ENCODE data around the gene NPDC1. TPM values are rescaled to one million over a fixed set of nuclear protein-coding genes. Genes with fewer than 3 reads are reported as not detected.

NPDC1 gene
- polyA plus RNA-seq, 3 donors = 0.51 to 2.7 TPM; not detected in 1

DNA sequence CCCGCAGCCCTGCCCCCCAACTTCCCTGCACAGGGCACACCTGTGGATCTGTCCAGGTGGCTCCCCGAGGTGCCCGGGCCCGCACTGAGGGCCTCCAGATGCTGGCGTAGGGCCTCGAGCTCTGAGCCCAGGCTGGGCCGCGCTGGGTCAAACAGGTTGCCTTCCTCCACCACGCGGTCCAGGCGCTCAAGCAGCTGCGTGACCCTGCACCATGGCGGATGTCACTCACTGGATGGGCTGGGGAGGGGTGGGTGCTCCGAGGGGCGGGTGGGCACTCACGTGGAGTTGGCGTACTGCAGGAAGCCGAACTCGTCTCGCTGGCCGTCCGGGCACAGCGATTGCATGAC lies 23.3 kb downstream of the NPDC1 start:
- no peak overlapping the region for H3K4me2 ChIP-seq (replicated peaks; ENCODE audit: extremely low read depth, low read length, poor library complexity, severe bottlenecking)
- intact Hi-C loops (cut with micrococcal nuclease) = no loop called here
- H3K27ac Mint-ChIP-seq = no peak overlapping the region

DNA sequence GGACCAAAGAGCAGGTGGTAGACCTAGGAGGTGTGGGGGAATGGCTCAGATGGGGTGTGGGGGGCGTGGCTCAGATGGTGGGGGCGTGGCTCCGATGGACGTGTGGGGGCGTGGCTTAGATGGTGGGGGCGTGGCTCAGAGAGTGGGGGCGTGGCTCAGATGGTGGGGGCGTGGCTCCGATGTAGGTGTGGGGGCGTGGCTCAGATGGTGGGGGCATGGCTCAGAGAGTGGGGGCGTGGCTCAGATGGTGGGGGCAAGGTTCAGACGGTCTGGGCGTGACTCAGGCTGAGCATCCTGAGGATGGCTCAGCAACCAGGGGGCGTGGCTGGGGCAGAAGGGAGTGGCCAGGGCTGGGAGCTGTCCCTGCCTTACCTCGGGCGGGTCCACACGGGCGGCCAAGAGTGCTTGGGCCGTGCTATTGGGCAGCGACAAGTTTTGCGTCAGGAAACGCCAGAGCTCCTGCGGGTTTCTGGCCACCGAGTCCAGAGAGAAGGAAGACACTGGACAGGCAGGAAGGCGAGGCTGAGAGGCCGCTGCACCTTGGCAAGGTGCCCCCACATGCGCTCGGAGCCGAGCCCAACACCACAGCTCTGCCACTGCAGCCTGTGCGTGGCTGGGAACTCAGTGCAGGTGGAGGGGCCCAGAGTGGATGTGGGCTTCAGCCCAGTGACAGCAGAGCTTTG lies 23.9 kb downstream of the NPDC1 start:
- peaks cover 0 to 6% of the 10 kb centered on the region in 2 donors for H3K36me3 Mint-ChIP-seq
- Histone ChIP-seq H3K4me3 (replicated peaks in 1 of 3; ENCODE audit: low read depth in 2 of 3, low read length in 3 of 3) (no peak overlapping the region), H3K27me3 (ENCODE audit: control insufficient read depth in 2 of 2, insufficient read depth in 2 of 2, low read length in 2 of 2) (no peaks in the 10 kb centered on the region), H3K9me3 (replicated peaks in 1 of 2; ENCODE audit: control insufficient read depth in 1 of 2, insufficient read depth in 1 of 2, low read length in 2 of 2) (no peaks in the 10 kb centered on the region), H4K20me1 (ENCODE audit: insufficient read depth, low read length) (no peaks in the 10 kb centered on the region), H3K27ac (ENCODE audit: low read depth in 1 of 2, low read length in 2 of 2) (no peak overlapping the region), H2AFZ (ENCODE audit: insufficient read depth, low read depth, low read length, poor library complexity, severe bottlenecking) (no peak overlapping the region), H3K9ac (ENCODE audit: insufficient read depth, low read length, poor library complexity, severe bottlenecking) (no peak overlapping the region), H3K4me2 (replicated peaks; ENCODE audit: extremely low read depth, low read length, poor library complexity, severe bottlenecking) (no peak overlapping the region), H3K79me2 (ENCODE audit: insufficient read depth, low read length) (no peaks in the 10 kb centered on the region), H3K4me1 (ENCODE audit: control insufficient read depth in 1 of 2, insufficient read depth in 2 of 2, low read length in 2 of 2) (peaks cover 4 to 14% of the 10 kb centered on the region in 2 donors), H3K36me3 (replicated peaks in 1 of 2; ENCODE audit: control insufficient read depth in 1 of 2, insufficient read depth in 2 of 2, low read length in 2 of 2) (no peaks in the 10 kb centered on the region)
- peaks cover 0 to 5% (median 3%) of the 10 kb centered on the region in 7 donors for H3K9me3 Mint-ChIP-seq
- peaks cover 2 to 5% (median 4%) of the 10 kb centered on the region in 3 donors for H3K27me3 Mint-ChIP-seq (ENCODE audit: low read depth in 3 of 3)
- WGBS (ENCODE audit: insufficient coverage) = 77% methylated on average over 22 of the region's 30 CpGs
- TF ChIP-seq, protein P1, sequence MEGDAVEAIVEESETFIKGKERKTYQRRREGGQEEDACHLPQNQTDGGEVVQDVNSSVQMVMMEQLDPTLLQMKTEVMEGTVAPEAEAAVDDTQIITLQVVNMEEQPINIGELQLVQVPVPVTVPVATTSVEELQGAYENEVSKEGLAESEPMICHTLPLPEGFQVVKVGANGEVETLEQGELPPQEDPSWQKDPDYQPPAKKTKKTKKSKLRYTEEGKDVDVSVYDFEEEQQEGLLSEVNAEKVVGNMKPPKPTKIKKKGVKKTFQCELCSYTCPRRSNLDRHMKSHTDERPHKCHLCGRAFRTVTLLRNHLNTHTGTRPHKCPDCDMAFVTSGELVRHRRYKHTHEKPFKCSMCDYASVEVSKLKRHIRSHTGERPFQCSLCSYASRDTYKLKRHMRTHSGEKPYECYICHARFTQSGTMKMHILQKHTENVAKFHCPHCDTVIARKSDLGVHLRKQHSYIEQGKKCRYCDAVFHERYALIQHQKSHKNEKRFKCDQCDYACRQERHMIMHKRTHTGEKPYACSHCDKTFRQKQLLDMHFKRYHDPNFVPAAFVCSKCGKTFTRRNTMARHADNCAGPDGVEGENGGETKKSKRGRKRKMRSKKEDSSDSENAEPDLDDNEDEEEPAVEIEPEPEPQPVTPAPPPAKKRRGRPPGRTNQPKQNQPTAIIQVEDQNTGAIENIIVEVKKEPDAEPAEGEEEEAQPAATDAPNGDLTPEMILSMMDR (IDR thresholded peaks at IDR 0.05) = no peak
- intact Hi-C loops (cut with micrococcal nuclease) = no loop called here
- DNase-seq = peak; percentile 75 to 89 (median 78)
- no peak overlapping the region for H3K4me3 Mint-ChIP-seq
- peaks cover 6% of the 10 kb centered on the region for H3K4me1 Mint-ChIP-seq
- peak overlapping the region in 3 of 7 donors; percentile 57 to 79 (median 61) for H3K27ac Mint-ChIP-seq

More for the DNA sequence above, 23.3 kb downstream of the NPDC1 start:
- TF ChIP-seq, protein P1 (IDR thresholded peaks at IDR 0.05) = no peak
- Histone ChIP-seq H3K9me3 (replicated peaks in 1 of 2; ENCODE audit: control insufficient read depth in 1 of 2, insufficient read depth in 1 of 2, low read length in 2 of 2) (no peaks in the 10 kb centered on the region), H3K4me1 (ENCODE audit: control insufficient read depth in 1 of 2, insufficient read depth in 2 of 2, low read length in 2 of 2) (peaks cover 8 to 19% of the 10 kb centered on the region in 2 donors), H3K36me3 (replicated peaks in 1 of 2; ENCODE audit: control insufficient read depth in 1 of 2, insufficient read depth in 2 of 2, low read length in 2 of 2) (no peaks in the 10 kb centered on the region), H3K27ac (ENCODE audit: low read depth in 1 of 2, low read length in 2 of 2) (no peak overlapping the region), H4K20me1 (ENCODE audit: insufficient read depth, low read length) (no peaks in the 10 kb centered on the region), H3K9ac (ENCODE audit: insufficient read depth, low read length, poor library complexity, severe bottlenecking) (no peak overlapping the region), H2AFZ (ENCODE audit: insufficient read depth, low read depth, low read length, poor library complexity, severe bottlenecking) (no peak overlapping the region), H3K79me2 (ENCODE audit: insufficient read depth, low read length) (no peaks in the 10 kb centered on the region), H3K4me3 (replicated peaks in 1 of 3; ENCODE audit: low read depth in 2 of 3, low read length in 3 of 3) (no peak overlapping the region), H3K27me3 (ENCODE audit: control insufficient read depth in 2 of 2, insufficient read depth in 2 of 2, low read length in 2 of 2) (no peaks in the 10 kb centered on the region)
- Mint-ChIP-seq H3K4me3 (no peak overlapping the region), H3K4me1 (peaks cover 10% of the 10 kb centered on the region), H3K36me3 (peaks cover 0 to 6% of the 10 kb centered on the region in 2 donors), H3K27me3 (ENCODE audit: low read depth in 3 of 3) (peaks cover 4 to 7% (median 7%) of the 10 kb centered on the region in 3 donors), H3K9me3 (peaks cover 0 to 5% (median 2%) of the 10 kb centered on the region in 7 donors)
- DNase-seq = no peak
- 91% methylated on average over 15 of the region's 23 CpGs for WGBS (ENCODE audit: insufficient coverage)

Measured in CD14-positive monocyte (primary cell).